Esophagus squamous epithelium (tissue), 5 donors: ENCODE results near the gene GLP2R. TPM values are rescaled to one million over a fixed set of nuclear protein-coding genes. Genes with fewer than 3 reads are reported as not detected.

Experiments used
- DNase-seq: peaks from one replicate; lab custom pipeline; 2025; lab: John Stamatoyannopoulos, UW
- H3K27ac ChIP-seq, 4 donors: fragments of 200-600 bp; sonication (generic); one replicate each; pipeline ENCODE4 v1.5.1; 2016 to 2019; ENCODE audit warnings: mild to moderate bottlenecking in 1 of 4
- H3K27me3 ChIP-seq, 4 donors: fragments of 200-600 bp; sonication (generic); 1 replicate in 3 of 4; 2 replicates in 1 of 4; pipeline versions ENCODE4 v1.5.1 to v1.6.0; 2017 to 2021; ENCODE audit warnings: antibody characterized with exemption in 1 of 4
- H3K36me3 ChIP-seq, 3 donors: fragments of 200-600 bp; sonication (generic); one replicate each; pipeline ENCODE4 v1.5.1; 2016 to 2019
- H3K4me1 ChIP-seq, 3 donors: fragments of 200-600 bp; sonication (generic); one replicate each; pipeline ENCODE4 v1.5.1; 2017 to 2019
- H3K4me3 ChIP-seq, 4 donors: fragments of 200-600 bp; sonication (generic); 1 replicate in 3 of 4; 2 replicates in 1 of 4; pipeline ENCODE4 v1.5.1; 2016 to 2019; ENCODE audit warnings: mild to moderate bottlenecking in 2 of 4, moderate library complexity in 1 of 4
- H3K9me3 ChIP-seq, 3 donors: fragments of 200-600 bp; sonication (generic); one replicate each; pipeline ENCODE4 v1.5.1; 2016 to 2019
- POLR2A ChIP-seq, 4 donors: fragments of 450-650 bp; IDR thresholded peaks; one replicate each; pipeline ENCODE4 v1.6.1; 2017; ENCODE audit warnings: antibody characterized with exemption in 4 of 4, mild to moderate bottlenecking in 4 of 4, moderate library complexity in 3 of 4
- WGBS, 2 donors: methylation state at CpG; one replicate each; pipeline ENCODE4 v1.1.5; 2018; 5-methylcytosine and 5-hydroxymethylcytosine counted together
- intact Hi-C: fragments of 100-400 bp; cut with DNase I; formaldehyde crosslinking; loops from one replicate; pipeline ENCODE4 v1.15.0; 2022
- total RNA-seq, 4 donors: library from RNA; depleted of rRNA; stranded (reverse); fragments of >200 nt; gene quantifications; one replicate each; pipeline ENCODE4 v1.1.0, GENCODE V29; 2016
- TF ChIP-seq, protein P1 (sequence below), 6 experiments: fragments of 450-650 bp in 4 of 6; fragments of 200-600 bp in 2 of 6; sonication (generic) in 2 of 6; IDR thresholded peaks; one replicate each; pipeline ENCODE4 v1.5.1; 2016 to 2019; ENCODE audit warnings: antibody characterized with exemption in 6 of 6, mild to moderate bottlenecking in 4 of 6, moderate library complexity in 4 of 6
- donor health status: DM: yes; HTN: yes; CAD: no.

The GLP2R gene
- total RNA-seq, 4 donors from 2014 or later = 0.21 to 0.95 (median 0.31) TPM; not detected in 1

DNA sequence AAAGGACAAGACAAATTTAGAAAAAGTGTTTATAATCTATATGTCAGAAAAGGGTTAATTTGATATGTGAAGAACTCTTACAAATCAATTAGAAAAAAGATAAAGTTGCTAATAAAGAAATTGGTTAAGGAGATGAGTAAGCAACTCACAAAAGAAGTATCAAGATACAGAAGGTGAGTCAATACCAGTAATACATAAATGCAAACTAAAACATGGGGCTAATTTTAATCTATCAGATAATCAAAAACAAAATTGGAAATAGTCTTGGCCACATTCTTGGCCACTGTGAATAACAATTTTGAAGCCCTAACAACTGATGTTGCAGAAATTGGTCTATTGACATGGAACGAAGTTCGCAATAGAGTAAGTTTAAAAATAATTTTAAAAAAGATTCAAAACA lies 41.2 kb upstream of the GLP2R start:
- Histone ChIP-seq H3K36me3 (no peaks in the 10 kb centered on the region), H3K4me3 (no peak overlapping the region), H3K27ac (no peak overlapping the region), H3K9me3 (no peaks in the 10 kb centered on the region), H3K4me1 (no peaks in the 10 kb centered on the region), H3K27me3 (peaks cover 0 to 17% (median 0%) of the 10 kb centered on the region in 4 donors)
- intact Hi-C loops = no loop called here
- no peak for DNase-seq
- TF ChIP-seq POLR2A (IDR thresholded peaks at IDR 0.05) = no peak
- TF ChIP-seq, protein P1, sequence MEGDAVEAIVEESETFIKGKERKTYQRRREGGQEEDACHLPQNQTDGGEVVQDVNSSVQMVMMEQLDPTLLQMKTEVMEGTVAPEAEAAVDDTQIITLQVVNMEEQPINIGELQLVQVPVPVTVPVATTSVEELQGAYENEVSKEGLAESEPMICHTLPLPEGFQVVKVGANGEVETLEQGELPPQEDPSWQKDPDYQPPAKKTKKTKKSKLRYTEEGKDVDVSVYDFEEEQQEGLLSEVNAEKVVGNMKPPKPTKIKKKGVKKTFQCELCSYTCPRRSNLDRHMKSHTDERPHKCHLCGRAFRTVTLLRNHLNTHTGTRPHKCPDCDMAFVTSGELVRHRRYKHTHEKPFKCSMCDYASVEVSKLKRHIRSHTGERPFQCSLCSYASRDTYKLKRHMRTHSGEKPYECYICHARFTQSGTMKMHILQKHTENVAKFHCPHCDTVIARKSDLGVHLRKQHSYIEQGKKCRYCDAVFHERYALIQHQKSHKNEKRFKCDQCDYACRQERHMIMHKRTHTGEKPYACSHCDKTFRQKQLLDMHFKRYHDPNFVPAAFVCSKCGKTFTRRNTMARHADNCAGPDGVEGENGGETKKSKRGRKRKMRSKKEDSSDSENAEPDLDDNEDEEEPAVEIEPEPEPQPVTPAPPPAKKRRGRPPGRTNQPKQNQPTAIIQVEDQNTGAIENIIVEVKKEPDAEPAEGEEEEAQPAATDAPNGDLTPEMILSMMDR (IDR thresholded peaks at IDR 0.05) = no peak
- WGBS, 2 donors = 91 to 93% methylated on average over 2 of the region's 2 CpGs

DNA sequence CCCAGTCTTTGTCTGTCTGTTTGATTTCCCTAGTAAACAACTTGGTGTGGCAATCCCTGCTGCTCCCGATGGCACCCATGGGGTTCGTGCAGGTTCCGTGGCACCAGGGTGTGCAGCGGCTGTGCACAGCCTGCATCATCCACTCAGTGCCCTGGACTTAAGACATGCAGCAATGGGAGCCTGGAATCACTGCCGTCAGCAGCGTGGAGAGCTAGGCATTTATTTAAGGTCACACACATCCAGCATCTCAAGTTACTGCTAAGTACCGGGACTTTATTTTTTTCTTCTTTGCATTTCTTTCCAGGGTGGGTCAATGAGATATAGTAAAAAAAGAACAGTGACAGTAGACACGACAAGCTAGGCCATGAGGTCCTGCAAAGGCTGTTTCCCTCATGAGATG lies 37.1 kb upstream of the GLP2R start:
- Histone ChIP-seq H3K27ac (no peak overlapping the region), H3K9me3 (no peaks in the 10 kb centered on the region), H3K4me3 (no peak overlapping the region), H3K4me1 (peaks cover 0 to 12% (median 0%) of the 10 kb centered on the region in 3 donors), H3K27me3 (no peaks in the 10 kb centered on the region), H3K36me3 (no peaks in the 10 kb centered on the region)
- intact Hi-C loops = no loop called here
- WGBS, 2 donors = 73 to 75% methylated on average over 5 to 7 of the region's 8 CpGs
- no peak for TF ChIP-seq POLR2A (IDR thresholded peaks at IDR 0.05)
- TF ChIP-seq, protein P1 (IDR thresholded peaks at IDR 0.05) = no peak
- DNase-seq = no peak

DNA sequence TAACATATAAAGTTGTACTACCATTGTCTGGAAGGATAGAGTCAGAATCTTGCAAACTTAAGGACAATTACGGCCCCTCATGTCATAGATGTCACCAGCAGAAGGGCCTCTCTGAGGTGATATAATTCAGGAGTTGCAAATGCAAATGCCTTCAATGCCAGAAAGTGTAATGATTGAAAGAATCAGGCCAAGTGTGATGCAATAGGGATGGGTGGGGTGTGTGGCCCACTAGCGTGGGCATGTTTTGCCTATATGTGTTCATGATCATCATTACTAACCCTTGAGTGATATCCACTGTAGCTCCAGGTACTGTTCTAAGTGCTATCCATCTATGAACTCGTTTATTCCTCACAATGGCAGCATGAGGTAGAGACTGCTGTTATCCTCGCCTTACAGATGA lies 35.4 kb upstream of the GLP2R start:
- no peaks in the 10 kb centered on the region for H3K27me3 ChIP-seq
- no peaks in the 10 kb centered on the region for H3K36me3 ChIP-seq
- no peaks in the 10 kb centered on the region for H3K9me3 ChIP-seq
- intact Hi-C loops = no loop called here
- H3K4me1 ChIP-seq = peaks cover 0 to 12% (median 0%) of the 10 kb centered on the region in 3 donors
- no peak overlapping the region for H3K27ac ChIP-seq
- no peak for DNase-seq
- TF ChIP-seq, protein P1 (IDR thresholded peaks at IDR 0.05) = no peak
- TF ChIP-seq POLR2A (IDR thresholded peaks at IDR 0.05) = no peak
- H3K4me3 ChIP-seq = no peak overlapping the region
- 51 to 63% methylated on average over 3 to 4 of the region's 4 CpGs for WGBS, 2 donors

DNA sequence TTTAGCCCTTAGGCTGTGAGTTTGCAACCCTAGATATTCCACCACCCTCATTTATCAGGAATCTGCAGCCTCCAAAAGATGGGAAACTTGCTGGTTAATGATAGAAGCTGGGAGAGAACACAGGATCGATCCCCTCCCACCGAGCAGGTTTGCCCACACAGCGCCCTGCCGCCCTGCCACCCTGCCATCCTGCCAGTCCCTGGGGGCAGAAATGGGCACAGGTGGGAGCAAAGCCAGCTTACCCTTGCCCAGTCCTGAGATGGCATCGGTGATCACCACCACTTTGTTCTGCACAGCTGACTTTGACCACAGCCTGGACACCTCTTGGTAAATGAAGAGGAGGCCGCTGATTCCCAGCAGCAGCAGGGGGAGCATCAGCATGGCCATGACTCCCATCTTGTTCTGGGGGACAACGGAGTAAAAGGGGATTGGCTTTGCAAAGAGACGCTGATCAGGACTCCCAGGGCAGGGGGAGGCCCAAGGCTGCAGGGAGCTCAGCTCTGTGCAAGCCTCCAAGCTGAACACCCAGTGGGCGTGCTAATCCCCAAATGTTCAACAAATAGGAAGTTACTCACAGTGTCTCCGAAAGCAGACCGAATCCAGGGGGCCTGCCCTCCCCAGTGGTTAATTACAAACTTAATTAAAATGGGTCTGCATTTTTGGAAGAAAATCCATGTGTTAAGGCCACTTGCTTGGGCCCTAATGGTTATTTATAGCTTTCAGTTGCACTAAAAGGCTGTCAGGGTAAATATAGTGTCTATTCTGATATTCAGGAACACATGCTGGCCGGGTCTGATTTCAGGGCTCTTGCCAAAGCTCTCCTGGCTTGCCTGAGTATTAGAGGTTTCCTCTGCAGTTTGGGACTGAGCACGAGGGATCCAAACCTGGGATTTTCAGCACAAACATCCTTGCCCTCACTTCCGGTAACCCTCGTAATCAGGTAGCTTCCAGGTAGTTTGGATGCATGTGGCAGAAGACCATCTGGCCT lies 34.5 kb upstream of the GLP2R start, which contains the start of gene DHRS7C:
Gene DHRS7C, minus strand, starts transcription at position 704 of the 988 bp plus-strand sequence. Its CDS starts 308 bp downstream, at position 396.
- H3K27ac ChIP-seq = no peak within 1 kb of the TSS
- H3K36me3 ChIP-seq = no peaks in the 10 kb centered on the region
- no peaks in the 10 kb centered on the region for H3K9me3 ChIP-seq
- no peak for DNase-seq
- H3K27me3 ChIP-seq = no peaks in the 10 kb centered on the region
- no peak within 1 kb of the TSS for H3K4me3 ChIP-seq
- intact Hi-C loops = no loop called here
- TF ChIP-seq, protein P1 (IDR thresholded peaks at IDR 0.05) = no peak
- TF ChIP-seq POLR2A (IDR thresholded peaks at IDR 0.05) = no peak
- 61 to 73% methylated on average over 9 of the region's 15 CpGs for WGBS, 2 donors
- H3K4me1 ChIP-seq = peaks cover 0 to 12% (median 0%) of the 10 kb centered on the region in 3 donors
